Gastrocnemius medialis (tissue), 4 donors: ENCODE data around the gene SNAP47.

ENCODE experiments used
- CTCF ChIP-seq, 5 experiments: fragments of 450-650 bp in 3 of 5; fragments of 200-600 bp in 2 of 5; sonication (generic) in 2 of 5; IDR thresholded peaks in 4 of 5; conservative IDR thresholded peaks in 1 of 5; 1 replicate in 4 of 5; 2 replicates in 1 of 5; pipeline ENCODE4 v1.5.1; 2016 to 2019; ENCODE audit warnings: antibody characterized with exemption in 5 of 5, mild to moderate bottlenecking in 3 of 5, moderate library complexity in 3 of 5
- POLR2A ChIP-seq, 2 donors: fragments of 450-650 bp; IDR thresholded peaks; one replicate each; pipeline ENCODE4 v1.6.1; 2017; ENCODE audit warnings: antibody characterized with exemption in 2 of 2, mild to moderate bottlenecking in 2 of 2, moderate library complexity in 2 of 2

DNA sequence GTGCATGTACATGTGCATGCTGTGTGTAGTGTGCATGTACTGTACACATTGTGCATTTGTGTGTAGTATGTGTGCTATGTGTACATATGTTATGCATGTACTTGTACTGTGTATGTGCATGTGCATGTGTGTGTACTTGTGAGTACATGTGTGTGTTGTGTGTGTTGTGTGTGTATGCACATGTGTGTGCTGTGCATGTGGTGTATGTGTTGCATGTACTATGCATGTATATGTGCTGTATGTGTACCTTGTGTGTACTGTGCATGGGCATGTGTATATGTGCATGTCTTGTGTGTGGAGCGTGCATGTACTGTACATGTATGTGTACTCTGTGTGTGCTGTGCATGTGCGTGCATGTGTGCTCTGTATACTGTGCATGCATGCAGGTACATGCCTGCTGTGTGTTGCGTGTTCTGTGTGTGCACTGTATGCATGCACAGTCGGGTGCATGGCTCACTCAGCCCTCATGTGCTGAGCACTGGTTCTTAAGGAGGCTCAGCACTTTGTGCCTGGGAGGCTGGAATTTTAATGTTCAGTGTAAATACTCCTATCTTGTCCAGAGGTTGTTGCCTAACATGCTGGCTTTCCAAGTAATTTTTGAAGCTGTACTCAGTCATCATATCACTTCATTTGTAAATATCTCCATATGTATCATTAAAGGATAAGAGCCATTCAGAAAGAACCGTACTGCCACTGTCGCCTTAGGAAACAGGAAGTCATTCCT is 32.3 kb downstream of the SNAP47 start:
- TF ChIP-seq POLR2A (IDR thresholded peaks at IDR 0.05) (no peak), CTCF (IDR thresholded peaks at IDR 0.05 in 4 of 5, conservative IDR thresholded peaks at IDR 0.05 in 1 of 5) (no peak)
